Inferior parietal cortex (tissue), 1 donor: ENCODE results near the gene NUDT16L1.

Experiments used
- DNase-seq: peaks from one replicate; pipeline ENCODE4 v3.0.0-alpha.2; 2016; ENCODE audit errors: extremely low spot score

Gene NUDT16L1

DNA sequence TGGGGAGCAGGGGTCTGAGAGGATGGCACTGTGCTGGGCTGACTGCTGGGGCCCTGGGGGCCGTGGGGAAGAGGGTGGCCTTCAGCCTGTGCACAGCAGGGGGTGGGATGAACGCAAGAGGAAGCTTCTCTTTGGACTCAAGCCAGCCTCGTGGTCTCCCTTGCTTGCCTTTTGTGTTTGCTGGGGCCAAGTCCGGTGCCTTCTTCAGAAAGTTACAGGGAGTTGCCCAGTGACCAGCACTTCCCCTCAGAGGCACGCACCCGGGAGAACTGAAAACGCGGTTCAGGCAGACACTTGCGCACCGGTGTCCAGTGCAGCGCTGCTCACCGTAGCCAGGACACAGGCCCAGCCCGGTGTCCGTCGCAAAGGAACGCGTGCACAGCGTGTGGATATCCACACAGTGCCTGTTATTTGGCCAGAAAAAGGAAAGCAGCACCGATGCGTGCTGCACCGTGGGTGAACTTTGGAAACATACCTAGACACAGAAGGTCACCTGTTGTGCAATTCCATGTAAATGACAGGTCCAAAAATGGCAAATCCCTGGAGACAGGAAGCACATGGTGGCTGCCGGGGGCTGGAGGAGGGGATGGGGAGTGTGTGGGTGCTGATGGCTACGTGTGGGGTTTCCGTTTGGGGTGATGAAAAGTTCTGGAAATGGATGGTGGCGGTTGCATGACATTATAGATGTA is 29.4 kb upstream of the NUDT16L1 start:
- DNase-seq: no peak

DNA sequence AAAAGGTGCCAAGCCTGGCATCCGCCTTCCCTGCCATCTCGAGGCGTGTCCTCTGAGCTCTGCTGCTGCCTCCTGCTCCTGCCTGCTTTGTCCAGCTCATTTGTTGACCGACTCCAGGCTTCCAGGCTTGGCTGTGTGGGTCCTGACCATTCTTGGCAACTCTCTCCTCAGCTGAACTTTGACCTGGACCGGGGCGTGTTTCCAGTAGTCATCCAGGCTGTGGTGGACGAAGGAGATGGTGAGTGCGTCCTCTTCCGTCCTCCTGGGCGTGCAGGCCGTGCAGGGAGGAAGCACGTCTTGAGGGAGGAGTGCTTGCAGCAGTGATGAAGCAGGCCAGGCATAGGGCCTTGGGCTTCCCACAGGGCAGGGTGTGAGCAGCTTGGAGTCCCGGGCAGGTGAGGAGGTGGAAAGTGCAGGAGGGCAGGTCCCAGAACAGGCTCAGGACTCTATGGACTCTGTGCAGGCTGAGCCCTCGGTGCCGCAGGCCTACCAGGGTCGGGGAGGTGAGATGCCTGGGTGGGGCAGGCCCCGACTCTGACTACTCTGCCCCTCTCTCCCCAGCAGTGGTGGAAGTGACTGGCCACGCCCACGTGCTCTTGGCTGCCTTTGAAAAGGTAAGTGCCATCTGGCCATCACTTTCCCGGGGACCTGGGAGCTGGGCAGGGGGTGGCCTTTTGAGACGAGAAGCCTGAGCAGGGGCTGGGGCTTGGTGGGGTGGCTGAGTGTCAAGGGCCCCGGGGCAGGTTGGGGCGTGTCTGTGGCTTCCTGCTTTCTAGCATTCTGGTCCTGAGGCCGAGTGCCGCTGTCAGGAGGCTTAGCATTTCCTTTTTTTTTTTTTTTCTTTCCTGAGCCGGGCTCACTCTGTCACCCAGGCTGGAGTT is 28.6 kb upstream of the NUDT16L1 start:
- no peak for DNase-seq

- no peak for DNase-seq
These were observed 26.7 kb upstream of the NUDT16L1 start for GRCh38 chr16:4666537-4667202.

DNA sequence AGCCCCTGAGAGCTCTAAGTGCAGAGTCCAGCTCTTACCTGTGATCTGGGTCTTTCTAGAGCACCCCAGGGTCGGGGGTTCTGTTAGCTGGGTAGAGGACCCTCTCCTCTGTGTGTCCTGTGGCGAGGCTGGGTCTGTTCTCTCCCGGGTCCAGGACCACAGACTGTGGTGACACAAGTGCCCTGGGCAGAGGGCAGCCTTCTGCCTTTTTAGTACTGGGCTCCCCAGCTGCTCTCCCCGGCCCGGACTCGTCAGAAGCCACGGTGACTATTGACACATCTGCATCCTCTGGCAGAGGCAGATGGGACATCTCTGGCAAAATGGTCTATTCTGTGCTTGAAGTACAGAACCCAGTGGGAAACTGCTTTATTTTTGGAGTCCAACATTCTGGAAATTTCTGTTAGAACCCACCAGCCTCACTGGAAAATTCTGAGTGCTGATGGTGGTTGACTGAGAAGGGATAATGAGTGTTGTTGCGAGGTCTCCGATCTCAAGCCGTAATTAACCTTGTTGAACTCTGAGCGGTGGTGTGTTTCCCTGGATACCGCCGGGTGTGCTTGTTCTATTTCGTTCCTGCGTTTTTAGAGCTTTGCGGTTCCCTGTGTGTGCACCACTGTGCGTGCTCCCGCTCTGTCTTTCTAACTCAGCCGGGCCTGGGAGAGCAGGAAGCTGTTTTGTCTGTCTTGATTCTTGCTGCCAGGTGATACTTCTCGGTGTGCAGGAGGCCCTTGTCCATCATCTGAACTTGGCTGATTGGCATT is 26.0 kb upstream of the NUDT16L1 start:
- DNase-seq: no peak

GRCh38 chr16:4668313-4668960 is 24.9 kb upstream of the NUDT16L1 start:
- DNase-seq: no peak

- DNase-seq: no peak
These were observed 19.8 kb upstream of the NUDT16L1 start for GRCh38 chr16:4673387-4674046.

DNA sequence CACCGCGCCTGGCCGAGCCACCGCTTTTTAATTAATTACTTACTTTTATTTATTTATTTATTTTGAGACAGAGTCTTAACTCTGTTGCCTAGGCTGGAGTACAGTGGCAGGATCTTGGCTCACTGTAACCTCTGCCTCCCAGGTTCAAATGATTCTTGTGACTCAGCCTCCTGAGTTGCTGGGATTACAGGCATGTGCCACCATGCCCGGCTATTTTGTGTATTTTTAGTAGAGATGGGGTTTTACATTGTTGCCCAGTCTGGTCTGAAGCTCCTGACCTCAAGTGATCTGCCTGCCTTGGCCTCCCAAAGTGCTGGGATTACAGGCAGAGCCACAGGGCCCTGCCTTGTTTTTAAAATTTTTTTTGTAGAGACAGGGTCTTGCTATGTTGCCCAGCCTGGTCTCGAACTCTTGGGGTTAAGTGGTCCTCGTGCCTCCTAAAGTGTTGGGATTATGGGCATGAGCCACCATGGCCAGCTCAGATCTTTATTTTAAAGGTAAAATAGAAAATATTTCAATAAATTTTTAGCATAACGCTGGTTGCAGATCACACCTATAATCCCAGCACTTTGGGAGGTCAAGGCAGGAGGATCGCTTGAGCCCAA is 18.3 kb upstream of the NUDT16L1 start:
- no peak for DNase-seq

DNA sequence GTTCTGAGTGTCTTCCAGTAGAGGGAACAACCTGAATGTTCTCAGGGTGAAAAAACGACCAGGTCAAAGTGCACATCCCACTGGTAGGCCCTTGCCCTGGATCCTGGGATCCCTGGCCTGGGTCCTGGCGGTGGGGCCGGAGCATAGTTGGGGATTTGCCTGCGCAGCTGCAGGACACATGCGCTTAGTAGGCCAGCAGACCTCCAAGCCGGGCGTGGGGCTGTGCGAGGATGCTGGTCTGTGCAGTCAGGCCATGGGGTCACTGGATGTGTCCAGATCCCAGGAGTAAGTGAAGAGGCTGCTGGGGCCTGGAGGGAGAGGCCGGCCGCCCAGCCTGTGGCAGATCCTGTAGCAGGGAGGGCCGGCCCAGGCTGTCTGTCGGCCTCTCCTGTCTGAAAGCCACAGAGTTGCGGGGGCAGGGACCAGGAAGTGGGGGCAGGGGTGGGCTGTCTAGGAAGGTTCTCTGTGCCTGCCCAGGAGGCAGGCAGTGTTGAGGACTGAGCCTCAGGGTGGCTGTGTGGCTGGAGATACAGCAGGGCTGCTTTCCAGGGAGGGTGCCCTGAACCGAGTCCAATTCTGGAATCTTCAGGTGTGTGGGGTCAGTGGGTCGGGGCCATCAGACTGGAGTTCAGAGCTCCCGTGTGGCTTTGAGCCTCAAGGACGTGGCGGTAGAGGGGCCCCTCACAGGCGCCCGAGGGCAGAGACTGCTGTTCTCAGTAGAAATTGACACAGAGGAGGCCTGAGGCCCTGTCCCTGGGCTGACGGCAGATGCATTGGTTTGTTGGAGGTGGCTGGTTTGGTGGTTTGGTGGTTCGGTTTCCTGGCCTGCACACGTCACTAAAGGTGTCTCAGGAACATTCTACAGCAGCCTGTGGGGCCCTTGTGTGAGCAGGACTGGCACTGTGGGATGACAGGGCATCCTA is 17.2 kb upstream of the NUDT16L1 start:
- no peak for DNase-seq

DNA sequence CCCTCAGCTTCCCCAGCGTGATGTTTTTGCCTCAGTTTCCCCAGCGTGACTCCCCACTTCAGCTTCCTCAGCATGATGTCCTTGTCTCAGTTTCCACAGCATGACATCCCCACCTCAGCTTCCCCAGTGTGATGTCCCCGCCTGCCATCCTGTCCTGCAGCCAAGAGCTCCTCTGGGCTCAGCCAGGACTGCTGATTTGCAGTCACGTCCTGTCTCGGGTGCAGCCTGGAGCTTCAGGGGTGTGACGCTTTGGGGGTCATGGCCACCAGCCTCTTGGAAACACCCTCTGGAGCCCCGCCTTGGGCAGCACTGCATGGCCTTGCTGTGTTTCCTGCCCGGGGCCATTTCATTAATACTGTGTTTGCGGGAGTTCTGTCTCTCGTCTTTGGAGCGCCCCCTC is 16.5 kb upstream of the NUDT16L1 start:
- no peak for DNase-seq

DNA sequence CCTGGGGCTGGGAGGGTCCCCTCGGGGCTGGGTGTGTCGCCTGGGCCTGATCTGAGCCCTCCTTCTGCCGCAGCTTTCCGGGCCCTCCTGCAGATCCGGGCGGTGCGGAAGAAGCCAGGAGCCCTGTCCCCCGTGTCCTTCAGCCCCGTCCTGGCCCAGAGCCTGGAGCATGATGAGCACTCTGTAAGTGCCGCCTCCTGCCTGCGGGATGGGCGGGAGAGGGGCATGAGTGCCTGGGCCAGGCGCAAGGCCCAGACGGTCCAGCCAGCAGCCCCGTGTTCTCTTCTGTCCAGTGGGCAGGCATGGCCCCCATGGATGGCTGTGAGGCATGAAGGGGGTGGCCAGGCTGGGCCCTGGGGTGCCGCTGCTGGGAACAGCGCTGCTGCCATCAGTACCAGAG is 16.0 kb upstream of the NUDT16L1 start:
- no peak for DNase-seq

- DNase-seq: no peak
These were observed 15.4 kb upstream of the NUDT16L1 start for GRCh38 chr16:4677994-4678393.

DNA sequence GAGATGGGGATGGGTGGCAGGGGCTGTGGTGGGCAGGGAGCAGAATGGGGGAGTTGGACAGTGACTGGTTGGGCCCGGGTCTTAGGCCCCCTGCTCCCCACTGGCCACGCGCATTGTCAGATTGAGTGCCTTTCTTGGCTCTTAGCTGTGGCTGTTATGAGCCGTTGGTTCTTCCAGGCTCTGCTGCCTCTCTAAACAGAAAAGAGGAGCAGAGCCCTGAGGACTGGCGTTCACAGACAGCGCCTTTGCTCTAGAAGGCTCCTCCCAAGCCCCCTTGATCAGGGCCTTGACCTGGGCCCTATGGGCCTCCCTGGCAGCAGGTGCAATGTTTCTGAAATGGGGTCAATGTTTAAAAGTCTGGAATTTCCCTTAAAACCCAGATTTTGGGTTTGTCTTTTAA is 14.8 kb upstream of the NUDT16L1 start:
- no peak for DNase-seq

DNA sequence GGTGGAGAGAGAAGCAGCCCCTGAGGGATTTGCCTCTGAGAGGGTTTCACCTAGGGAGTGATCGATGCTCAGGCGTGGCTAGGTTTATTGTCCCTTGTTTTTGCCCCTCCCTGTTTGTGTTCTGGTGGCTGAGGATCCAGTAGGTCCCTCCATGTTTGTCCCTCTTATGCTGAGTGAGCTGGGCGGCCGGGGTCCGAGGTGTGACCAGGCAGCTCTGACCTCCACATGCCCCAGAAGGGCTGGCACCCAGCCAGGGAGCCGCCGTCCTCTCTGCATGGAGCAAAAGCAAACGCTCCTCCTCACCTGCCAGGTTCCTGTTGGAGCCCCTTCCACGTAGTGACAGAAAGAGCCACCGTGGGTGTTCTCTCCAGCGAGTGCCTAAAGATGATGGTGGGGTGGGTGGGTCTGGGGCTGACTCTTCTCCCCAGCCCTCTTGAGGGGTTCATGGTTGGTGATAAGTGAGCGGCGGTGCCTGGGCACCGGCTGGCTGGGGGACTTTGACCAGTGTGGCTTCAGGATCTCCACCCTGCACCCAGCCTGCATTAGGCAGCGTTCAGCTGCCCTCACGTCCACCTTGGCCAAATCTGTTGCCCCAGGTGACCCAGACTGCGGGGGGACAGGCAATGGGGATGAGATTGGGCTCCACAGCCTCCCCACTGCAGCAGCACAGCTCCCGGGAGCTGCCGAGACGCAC is 14.1 kb upstream of the NUDT16L1 start:
- no peak for DNase-seq

DNA sequence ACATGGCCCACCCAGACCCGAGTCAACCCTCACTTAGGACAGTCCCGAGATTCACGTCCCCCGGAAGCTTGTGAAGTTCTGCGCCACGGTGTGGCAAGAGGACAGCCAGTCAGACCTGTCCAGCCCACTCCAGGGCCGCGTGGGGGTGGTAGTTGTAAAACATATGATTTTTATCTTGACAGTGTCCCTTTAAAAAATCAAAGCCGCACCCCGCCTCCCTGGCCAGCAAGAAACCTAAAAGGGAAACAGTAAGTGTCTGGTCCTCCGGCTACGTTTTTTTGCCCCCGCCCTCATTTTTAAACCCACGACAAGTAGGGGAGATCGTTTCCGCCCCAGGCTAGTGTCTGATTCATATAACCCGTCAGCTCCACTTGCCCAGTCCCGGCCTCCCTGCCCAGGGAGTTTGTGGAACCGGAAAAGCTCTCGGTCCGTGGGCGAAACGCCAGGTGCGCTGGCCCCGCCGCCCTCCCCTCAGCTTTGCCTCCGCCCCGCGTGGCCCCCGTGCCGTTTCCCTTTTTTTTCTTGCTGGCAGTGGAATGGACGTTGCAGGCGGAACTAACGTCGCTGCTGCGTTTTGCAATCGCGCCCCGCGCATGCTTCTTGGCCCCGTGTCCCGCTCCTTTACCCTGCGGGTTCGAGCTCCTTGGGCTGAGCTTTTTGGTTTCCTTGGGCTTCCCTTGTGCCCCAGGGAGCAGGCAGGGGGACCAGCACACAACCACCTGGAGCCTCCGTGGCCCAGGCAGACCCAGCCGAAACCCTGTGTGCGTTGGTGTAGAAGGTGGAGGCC is 13.3 kb upstream of the NUDT16L1 start:
- DNase-seq: no peak

- DNase-seq: no peak
These were observed 12.5 kb upstream of the NUDT16L1 start for GRCh38 chr16:4680673-4681470.

- no peak for DNase-seq
These were observed 11.8 kb upstream of the NUDT16L1 start for GRCh38 chr16:4681471-4682083.
